Measurements from ENCODE around the gene FUNDC1. TPM values are rescaled to one million over a fixed set of nuclear protein-coding genes. Genes with fewer than 3 reads are reported as not detected.

The FUNDC1 gene
- total RNA-seq, 4 donors from 2014 or later = 8.1 to 15.8 (median 10.4) TPM

GRCh38 chrX:44480591-44480990 lies 62.1 kb downstream of the FUNDC1 start:
- TF ChIP-seq, protein P1, sequence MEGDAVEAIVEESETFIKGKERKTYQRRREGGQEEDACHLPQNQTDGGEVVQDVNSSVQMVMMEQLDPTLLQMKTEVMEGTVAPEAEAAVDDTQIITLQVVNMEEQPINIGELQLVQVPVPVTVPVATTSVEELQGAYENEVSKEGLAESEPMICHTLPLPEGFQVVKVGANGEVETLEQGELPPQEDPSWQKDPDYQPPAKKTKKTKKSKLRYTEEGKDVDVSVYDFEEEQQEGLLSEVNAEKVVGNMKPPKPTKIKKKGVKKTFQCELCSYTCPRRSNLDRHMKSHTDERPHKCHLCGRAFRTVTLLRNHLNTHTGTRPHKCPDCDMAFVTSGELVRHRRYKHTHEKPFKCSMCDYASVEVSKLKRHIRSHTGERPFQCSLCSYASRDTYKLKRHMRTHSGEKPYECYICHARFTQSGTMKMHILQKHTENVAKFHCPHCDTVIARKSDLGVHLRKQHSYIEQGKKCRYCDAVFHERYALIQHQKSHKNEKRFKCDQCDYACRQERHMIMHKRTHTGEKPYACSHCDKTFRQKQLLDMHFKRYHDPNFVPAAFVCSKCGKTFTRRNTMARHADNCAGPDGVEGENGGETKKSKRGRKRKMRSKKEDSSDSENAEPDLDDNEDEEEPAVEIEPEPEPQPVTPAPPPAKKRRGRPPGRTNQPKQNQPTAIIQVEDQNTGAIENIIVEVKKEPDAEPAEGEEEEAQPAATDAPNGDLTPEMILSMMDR (IDR thresholded peaks at IDR 0.05; ENCODE audit: low read depth) = no peak

GRCh38 chrX:44474410-44474809 lies 68.2 kb downstream of the FUNDC1 start:
- TF ChIP-seq, protein P1 (IDR thresholded peaks at IDR 0.05; ENCODE audit: low read depth) = no peak

Other genes starting within 250 kb of the FUNDC1 start
- gene EFHC2, start 199.2 kb downstream of the FUNDC1 start, total RNA-seq = under 1 TPM in 2 of 4 donors, not detected in 2; 0.51 to 0.88 TPM

Measured in subcutaneous adipose tissue (tissue), 4 donors.